ENCODE measurements around the gene CYBA. TPM values are rescaled to one million over a fixed set of nuclear protein-coding genes. Genes with fewer than 3 reads are reported as not detected.

The CYBA gene
- polyA plus RNA-seq, 1 donor, result 84.5 TPM

DNA sequence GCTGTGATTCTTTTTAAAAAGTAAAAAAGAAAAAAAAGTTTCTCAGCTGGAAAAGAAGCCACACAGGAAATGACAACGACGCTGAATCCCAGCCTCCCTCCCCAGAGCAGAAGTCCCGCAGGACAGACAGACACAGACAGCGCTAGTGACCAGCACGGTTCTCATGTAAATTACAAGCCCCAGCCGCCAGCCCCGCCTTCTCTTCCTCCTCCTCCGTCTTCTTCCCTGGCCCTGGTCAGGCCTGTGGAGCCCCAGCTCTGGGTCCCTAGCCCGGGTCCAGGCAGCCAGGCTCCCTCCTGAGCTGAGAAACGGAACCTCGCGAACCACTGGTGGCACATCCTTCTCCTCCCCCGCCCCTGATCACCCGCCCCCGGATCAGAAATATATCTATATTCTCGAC is 19.5 kb downstream of the CYBA start:
- DNase-seq, result no peak

DNA sequence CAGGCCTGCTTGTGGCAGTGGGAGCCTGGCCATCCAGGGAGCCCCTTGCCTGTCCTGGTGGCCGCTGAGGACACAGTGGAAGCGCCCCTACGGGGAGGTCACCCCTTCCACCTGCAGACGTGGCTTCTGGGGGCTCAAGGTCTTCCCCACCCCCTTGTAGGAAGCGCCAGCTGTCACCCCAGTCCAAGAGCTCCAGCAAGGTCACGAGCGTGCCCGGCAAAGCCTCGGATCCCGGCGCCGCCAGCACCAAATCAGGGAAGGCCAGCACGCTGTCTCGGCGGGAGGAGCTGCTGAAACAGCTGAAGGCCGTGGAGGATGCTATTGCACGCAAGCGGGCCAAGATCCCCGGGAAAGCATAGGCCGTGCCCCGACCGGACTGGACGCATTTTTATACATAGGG is 19.9 kb downstream of the CYBA start:
- no peak for DNase-seq

DNA sequence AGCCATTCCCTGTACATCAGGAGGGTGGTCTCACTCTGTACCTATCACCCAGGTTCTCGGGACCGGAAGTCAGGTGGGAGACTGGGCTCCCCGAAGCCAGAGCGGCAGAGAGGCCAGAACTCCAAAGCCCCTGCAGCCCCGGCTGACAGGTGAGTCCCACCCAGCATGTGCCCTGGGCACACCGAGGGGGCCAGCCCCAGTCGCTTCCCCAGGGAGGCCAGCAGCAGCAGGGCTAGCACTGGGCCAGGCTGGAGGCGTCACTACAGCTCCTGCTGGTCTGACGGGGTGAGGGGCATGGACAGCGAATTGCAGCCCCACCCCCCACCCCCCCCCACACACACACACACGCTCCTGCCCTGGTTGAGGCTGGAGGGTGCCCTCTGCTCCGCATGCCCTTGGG is 20.4 kb downstream of the CYBA start:
- DNase-seq, result no peak

DNA sequence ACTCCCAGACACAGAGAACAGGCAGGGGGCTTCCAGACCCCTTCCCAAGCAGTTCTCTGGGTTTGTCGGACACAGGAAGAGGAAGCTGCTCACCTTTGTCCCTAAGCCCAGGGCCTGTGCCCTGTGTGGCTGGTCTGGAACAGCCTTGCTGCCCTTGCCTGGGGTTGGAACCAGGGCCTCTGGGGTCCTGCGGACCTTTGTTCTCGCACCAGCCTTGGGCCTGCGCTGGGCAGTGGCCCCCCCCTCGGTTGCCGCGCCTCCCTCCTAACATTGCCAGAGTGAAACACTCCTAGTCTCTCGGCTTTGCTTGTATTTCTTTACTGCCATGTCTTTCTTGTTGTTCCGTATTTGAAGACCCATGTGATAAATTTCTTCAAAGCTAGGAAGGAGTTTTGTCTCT is 21.0 kb downstream of the CYBA start:
- DNase-seq, result no peak

DNA sequence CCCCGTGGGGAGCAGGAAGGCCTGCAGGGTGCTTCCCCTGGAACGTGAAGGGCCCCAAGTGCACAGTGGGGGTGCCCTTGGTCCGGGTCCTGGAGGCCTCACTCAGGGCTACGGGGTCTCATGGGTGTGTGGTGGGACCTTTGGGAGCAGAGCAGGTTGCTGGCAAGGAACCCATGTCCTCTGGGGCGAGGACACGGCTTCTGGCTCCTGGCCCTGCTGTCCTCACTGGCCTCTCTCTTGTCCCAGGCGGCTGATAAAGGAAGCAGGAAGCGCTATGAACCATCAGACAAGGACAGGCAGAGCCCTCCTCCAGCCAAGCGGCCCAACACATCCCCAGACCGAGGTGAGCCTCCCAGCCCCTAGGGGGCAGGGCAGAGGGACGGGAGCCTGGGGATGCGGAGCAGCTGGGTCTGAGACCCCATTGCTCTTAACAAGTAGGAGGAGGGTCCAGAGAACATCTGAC is 22.3 kb downstream of the CYBA start:
- no peak for DNase-seq

DNA sequence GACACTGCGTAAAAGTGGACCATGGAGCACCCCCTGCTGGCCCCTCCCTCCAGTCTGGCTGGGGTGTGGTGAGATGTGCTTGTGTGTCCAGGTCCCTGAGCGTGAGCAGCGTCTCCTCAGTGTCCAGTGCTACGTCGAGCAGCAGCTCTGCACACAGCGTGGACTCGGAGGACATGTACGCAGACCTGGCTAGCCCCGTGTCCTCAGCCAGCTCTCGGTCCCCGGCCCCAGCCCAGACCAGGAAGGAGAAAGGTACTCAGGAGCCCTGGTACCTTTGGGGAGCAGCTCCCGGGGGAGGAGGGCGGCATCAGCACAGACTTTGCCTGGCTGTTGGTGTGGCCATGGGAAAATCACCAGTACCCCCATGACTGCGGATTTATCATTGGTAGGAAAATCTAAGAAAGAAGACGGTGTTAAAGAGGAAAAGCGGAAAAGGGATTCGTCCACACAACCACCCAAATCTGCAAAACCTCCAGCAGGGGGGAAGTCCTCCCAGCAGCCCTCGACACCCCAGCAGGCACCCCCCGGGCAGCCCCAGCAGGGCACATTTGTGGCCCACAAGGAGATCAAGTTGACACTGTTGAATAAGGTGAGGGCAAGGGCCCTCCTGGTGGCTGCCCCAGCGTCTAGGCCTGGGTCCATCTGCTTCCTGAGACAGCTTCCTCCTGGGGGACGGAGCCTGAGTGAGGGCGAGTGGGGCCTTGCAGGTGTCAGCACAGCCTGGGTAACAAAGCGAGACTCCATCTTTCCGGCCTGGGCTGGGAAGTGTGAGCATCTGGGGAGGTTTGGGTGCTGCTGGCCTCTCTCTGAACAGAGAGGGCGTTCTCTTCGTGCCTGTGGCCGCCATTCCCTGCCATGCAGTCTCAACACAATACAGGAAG is 23.1 kb downstream of the CYBA start:
- no peak for DNase-seq

DNA sequence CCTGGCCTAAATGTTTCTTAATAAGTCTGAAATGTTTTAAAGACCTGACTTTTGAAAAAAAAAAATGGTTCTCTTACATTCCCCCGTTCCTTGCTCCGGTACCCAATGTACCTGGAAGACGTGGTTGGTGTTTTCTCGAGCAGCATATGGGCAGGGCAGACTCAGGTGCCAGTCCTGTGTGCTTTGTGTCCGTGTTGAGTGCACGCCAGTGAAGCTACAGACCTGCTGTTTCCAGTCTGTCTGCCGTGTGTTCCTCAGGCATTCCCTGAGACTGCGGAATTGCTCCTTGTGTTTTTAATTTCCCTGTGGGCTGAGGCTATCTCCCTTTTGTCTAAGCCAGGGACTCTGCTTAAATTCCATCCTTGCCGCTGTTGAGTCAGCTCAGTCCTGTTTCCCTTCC is 24.2 kb downstream of the CYBA start:
- no peak for DNase-seq

DNA sequence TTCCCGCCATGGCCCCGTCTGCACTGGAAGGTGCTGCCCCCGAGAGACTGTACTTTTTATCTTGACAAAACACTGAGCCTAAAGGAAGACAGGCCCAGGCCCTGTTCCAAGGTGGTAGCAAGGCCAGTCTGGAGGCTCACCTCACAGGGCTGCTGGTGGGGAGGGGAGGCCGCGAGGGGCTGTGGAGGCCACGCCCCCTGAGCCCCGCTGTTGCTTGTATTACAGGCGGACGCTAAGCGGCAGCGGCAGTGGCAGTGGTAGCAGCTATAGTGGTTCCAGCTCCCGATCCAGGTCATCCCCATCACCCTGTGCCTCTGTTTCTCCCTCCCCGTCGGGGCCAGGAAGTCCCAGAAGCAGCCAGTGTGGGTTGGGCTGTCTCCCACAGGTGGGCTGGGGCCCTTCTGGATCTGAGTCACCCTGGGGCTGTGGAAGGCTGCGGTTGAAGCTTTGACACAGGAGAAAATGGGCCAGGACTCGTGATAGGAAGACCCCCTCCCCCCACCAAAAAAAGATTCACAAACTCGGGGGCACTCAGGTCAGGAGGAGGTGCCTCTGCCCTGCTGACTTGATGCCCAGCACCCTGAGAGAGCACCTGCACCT is 25.8 kb downstream of the CYBA start:
- DNase-seq, result no peak

DNA sequence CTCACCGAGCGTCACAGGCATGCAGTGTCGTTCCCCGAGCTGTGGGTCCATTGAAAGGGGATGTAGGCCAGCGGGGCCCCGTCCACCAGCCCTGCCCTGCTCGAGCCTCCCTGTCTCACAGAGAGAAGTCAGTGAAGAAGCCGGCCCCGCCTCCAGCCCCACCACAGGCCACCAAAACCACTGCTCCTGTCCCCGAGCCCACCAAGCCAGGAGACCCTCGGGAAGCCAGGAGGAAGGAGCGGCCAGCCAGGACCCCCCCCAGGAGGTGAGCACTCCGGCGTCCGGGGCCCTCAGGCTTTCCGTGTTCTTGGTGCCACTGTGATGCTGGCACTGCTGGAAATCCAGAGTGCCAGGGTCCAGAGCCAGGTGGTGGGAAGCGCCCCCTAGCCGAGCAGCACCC is 26.4 kb downstream of the CYBA start:
- DNase-seq, result no peak

DNA sequence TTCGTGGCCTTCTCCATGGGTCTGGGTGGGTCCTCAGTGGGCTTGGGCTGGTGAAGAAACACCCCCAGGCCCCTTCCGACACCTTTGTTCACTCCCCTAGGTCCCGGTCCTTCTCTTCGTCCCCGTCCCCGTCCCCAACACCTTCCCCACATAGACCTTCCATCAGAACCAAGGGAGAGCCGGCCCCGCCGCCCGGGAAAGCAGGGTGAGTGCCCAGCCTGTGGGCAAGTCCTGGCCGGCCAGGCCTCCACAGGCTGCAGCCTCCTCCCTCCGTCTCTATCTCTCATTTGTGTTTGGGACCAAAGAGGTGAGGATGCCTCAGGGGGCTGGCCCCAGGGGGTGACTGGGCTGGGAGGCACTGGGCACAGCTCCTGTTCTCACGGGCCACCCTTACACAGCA is 27.0 kb downstream of the CYBA start:
- DNase-seq, result no peak

DNA sequence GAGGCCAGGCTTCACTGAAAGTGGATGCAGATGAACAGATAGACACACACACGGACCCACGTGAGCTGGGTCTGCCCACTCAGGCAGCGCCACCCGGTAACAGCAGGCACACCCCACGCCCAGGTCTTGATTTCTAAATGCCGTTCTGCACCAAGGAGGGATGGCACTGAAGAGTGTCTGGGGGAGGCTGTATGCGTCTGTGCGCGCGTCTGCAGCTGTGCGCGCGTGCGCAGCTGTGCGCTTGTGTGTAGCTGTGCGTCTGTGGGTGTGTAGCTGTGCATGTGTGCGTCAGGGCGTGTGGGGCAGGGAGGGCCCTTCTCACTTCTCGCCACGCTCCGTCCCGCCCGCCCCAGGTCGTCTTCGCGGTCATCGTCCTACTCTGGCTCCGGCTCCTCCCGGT is 28.0 kb downstream of the CYBA start:
- no peak for DNase-seq

DNA sequence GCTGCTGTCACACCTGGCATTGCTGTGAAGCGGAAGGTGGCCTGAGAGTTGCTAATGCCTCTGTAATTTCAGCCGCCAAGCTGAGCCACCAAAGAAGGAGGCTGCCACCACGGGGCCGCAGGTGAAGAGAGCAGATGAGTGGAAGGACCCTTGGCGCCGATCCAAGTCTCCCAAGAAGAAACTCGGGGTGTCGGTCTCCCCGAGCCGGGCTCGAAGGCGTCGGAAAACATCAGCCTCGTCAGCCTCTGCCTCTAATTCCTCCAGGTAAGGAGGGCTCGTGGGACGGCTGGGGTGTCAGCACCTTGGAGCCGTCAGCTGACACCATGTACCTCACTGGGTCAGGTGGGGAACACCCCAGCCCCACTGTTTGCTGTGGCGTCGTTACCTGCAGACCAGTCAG is 28.7 kb downstream of the CYBA start:
- no peak for DNase-seq

DNA sequence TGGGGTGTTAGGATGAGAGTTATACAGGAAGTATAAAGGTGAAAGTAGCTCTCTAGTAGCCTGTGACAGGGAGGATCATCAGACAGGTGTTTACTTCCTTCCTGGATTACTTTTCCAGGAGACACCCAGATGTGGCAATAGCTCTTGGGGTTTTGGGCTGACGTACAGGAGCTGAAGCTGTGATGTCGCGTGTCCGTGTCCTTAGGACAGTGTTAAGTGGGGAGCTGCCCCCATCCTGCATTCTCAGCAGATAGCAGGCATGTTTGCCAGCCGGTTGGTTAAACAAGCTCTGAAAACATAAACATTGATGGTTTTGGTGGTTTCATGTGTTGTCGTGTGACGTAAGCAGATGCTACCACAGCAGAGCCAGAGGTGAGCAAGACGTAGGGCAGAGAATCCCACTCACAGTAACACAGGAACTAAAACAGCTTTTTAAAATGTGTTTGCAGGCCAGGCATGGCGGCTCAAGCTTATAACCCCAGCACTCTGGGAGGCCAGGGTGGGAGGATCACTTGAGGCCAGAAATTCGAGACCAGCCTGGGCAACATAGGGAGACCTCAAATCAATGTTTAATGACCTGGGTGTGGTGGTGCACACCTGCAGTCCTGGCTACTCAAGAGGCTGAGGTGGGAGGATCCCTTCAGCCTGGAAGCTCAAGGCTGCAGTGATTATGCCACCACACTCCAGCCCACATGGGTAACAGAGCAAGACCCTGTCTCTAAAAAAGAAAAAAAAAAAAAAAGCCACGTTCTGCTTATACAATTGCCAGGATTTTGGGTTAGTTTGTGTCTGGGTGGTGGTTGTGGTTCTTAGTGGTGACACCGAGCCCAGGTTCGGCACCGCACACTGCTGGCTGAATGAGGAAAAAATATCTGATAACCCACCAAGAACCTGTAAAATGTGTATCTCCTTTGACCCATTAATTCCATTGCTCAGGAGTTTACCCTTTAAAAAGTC is 30.7 kb downstream of the CYBA start:
- no peak for DNase-seq

DNA sequence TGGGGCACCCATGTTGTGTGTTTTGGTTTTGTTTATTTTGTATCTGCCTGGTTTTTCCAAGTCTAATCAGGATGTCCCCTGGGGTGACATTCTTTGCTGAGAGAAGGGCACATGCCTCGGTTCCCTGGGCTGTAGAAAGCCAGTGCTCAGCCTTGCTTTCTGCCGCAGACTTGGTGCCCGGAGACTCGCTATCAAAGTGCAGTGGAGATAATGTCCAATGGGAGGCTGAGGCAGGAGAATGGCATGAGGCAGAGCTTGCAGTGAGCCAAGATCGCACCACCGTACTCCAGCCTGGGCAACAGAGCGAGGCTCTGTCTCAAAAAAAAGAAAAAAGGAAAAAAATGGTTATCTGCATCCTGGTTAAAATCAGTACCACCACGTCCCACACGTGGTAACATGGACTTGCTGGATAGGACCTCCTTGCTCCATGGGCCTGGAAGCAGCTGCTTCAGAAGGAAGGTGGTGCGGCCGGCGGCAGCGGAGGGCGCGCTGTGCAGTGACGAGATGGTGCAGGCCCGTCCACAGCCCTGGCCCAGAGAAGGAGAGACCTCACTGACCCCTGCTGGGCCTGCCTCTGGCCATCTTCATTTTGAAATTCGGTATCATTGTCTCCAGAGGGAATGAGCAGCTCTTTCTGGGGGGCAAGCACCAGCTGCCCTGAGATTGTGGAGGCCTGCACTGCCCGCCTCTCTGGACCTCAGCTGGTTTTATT is 31.7 kb downstream of the CYBA start:
- DNase-seq, result no peak

DNA sequence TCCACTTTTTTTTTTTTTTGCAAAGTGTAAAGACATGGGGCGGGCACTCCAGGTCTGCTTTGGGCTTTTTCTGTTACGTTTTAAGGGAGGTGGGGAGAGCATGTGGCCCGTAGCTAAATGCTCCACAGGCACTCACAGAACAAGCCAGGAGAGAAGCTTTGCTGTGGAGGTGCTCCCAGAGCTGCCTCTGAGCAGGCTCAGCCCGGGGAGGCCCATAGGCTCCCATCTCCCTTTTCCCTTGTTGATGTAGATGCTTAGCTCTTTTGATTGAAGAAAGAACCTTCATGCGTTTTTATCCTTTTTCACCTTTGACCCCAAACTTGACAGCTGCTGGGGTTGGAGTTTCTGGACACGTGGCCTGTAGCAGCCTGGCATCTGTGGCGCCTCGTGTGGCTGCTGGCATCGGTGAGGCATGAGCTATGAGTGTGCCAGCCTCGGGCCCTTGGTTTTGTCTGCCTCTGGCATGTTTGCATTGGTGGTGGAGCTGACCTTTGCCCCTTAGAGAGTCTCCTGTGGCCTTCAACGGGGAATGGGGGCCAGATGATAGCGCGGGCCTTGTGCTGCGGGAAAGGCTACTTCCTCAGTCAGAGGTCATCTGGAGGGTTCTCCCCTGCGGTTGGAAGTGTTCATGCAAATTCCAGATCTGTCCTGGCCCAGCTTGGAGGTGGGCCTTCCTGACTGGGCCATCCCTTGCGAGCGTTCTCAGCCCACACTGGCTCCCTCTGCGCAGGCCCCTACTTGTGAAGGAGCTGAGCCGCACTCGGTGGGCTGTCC is 32.5 kb downstream of the CYBA start:
- no peak for DNase-seq

DNA sequence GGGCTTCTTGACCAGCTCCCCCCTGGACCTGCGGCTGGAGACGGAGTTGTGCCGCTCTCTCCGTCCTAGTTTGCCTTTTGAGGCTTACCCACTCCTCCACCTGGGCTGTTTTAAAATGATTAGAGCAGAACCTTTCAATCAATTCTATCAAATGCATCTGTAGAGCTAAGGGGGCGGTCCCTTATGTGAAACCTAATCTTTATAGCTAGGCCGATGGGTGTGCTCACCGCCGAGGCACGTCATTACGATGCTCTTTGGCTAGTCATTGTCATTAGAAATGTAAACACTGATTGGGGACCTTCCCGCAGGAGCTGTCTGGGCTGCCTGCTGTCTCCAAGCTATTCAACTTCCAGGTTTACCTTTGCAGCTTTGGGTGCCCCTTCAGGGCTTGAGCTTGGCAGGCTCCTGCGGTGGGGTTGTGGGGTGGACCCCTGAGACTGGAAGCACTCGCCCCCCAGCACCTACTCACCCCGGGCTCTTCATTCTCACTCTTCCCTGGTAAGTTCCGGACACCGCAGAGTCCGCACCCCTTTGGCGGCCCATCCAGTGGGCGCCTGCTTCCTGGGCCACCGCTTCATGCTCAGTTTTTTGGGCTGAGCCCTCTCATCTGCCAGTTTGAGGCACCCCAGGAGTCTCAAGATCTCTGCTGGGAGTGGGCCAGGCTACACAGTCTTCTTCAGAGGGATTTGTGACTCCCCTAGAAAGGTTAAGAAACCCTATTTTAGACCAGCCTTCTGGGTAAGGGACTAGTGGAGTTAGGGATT is 33.4 kb downstream of the CYBA start:
- no peak for DNase-seq

DNA sequence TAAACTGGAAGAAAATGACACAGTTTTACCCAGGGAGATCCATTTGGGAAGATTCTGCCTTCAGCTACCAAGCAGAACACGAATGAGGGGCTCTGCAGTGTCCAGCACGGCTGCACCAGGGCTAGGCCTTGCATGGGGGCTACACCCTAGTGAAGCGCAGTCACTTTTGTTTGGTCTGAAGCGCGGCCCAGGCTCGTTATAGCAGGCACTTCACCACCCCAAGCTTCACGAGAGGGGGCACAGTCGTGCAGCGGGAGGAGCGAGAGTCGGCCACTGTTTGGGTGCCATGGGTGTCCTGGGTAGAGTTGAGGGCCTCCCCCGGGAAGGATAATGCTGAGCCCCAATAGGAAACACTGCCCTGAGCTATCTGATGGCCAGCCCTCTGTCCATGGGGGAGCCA is 34.1 kb downstream of the CYBA start:
- no peak for DNase-seq

DNA sequence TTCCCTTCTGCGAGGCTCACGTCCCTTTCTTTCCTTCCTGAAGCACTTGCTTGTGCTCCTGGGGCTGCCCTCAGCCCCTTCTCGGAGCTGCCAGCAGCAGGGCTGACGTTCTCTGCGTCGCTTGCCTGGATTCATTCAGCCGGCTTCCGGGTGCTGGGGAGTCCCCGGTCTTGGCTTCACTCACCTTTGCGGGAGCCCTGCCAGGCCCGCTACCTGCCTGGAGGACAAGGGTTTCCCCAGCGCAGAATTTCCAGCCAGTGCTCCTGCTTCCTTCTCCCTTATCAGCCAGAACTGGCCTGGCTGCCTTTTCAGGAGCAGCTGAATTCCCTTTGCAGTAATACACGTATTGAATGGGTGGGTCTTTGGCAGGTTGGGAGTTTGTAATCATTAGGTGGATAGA is 34.5 kb downstream of the CYBA start:
- DNase-seq, result no peak

DNA sequence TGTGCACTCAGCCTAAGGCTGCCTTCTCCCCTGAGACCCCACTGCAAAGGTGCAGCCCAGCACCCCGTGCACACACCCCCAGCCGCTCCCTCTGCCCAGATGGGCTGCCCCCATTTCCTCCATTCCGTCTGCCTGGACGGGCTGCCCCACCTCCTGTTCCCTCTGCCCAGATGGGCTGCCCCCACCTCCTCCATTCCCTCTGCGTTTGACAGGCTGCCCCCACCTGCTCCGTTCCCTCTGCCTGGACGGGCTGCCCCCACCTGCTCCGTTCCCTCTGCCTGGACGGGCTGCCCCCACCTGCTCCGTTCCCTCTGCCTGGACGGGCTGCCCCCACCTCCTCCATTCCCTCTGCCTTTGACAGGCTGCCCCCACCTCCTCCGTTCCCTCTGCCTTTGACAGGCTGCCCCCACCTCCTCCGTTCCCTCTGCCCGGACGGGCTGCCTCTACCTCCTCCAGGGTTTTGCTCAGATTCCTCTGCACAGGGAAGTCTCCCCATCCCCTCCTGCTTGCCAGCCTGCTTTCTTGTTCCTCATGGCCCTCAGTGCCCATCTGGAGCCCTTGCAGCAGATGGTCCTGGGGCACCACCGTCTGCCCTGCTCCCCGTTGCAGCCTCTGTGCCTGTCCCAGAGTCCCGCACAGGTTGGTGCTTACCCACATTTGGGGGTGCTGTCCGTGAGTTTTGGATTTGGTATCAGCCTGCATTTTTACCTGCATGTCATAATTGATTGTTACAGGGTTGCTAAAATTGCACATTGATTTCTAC is 35.9 kb downstream of the CYBA start:
- DNase-seq, result no peak
